GM08714 (cell line): ENCODE measurements around the gene DZIP1L.

Experiments used
- H3K4me3 ChIP-seq: fragments of 200-500 bp; sonication (Bioruptor generic); 2 replicates; pipeline ENCODE4 v1.5.1; 2014; ENCODE audit warnings: mild to moderate bottlenecking, low read length, inconsistent platforms
- ZNF274 ChIP-seq: IDR thresholded peaks from 2 replicates; pipeline ENCODE4 v1.6.1; 2012; ENCODE audit warnings: mild to moderate bottlenecking, low read depth, low read length

DZIP1L gene

GRCh38 chr3:138068579-138069174 lies 46.7 kb downstream of the DZIP1L start:
- H3K4me3 ChIP-seq = no peak overlapping the region
- TF ChIP-seq ZNF274 = no peak

GRCh38 chr3:138068046-138068445 lies 47.4 kb downstream of the DZIP1L start:
- no peak for TF ChIP-seq ZNF274
- H3K4me3 ChIP-seq = no peak overlapping the region

- TF ChIP-seq ZNF274 = no peak
- no peak overlapping the region for H3K4me3 ChIP-seq
These were observed 48.4 kb downstream of the DZIP1L start for GRCh38 chr3:138066972-138067371.

GRCh38 chr3:138066383-138066782 lies 49.0 kb downstream of the DZIP1L start:
- no peak overlapping the region for H3K4me3 ChIP-seq
- TF ChIP-seq ZNF274 = no peak

GRCh38 chr3:138065949-138066348 lies 49.5 kb downstream of the DZIP1L start:
- no peak for TF ChIP-seq ZNF274
- H3K4me3 ChIP-seq = no peak overlapping the region

GRCh38 chr3:138063416-138063815 lies 52.0 kb downstream of the DZIP1L start:
- H3K4me3 ChIP-seq = no peak overlapping the region
- no peak for TF ChIP-seq ZNF274

GRCh38 chr3:138062626-138063025 lies 52.8 kb downstream of the DZIP1L start:
- TF ChIP-seq ZNF274 = no peak

GRCh38 chr3:138062037-138062436 lies 53.4 kb downstream of the DZIP1L start:
- H3K4me3 ChIP-seq = no peak overlapping the region
- no peak for TF ChIP-seq ZNF274

More at GRCh38 chr3:138062626-138063025, 52.8 kb downstream of the DZIP1L start:
- no peak overlapping the region for H3K4me3 ChIP-seq

GRCh38 chr3:138060792-138061191 lies 54.6 kb downstream of the DZIP1L start:
- no peak overlapping the region for H3K4me3 ChIP-seq
- TF ChIP-seq ZNF274 = no peak

GRCh38 chr3:138059261-138059660 lies 56.1 kb downstream of the DZIP1L start:
- TF ChIP-seq ZNF274 = no peak
- no peak overlapping the region for H3K4me3 ChIP-seq

GRCh38 chr3:138057384-138057783 lies 58.0 kb downstream of the DZIP1L start:
- no peak overlapping the region for H3K4me3 ChIP-seq
- TF ChIP-seq ZNF274 = no peak

GRCh38 chr3:138054057-138054456 lies 61.4 kb downstream of the DZIP1L start:
- no peak for TF ChIP-seq ZNF274
- no peak overlapping the region for H3K4me3 ChIP-seq

GRCh38 chr3:138051947-138052802 lies 63.2 kb downstream of the DZIP1L start:
- no peak for TF ChIP-seq ZNF274
- no peak overlapping the region for H3K4me3 ChIP-seq

GRCh38 chr3:138049157-138049919 lies 66.1 kb downstream of the DZIP1L start:
- no peak overlapping the region for H3K4me3 ChIP-seq

More at GRCh38 chr3:138049157-138049919, 66.1 kb downstream of the DZIP1L start:
- no peak for TF ChIP-seq ZNF274
